ENCODE results near the gene PEX16. TPM values are rescaled to one million over a fixed set of nuclear protein-coding genes. Genes with fewer than 3 reads are reported as not detected.
"Not testable (repeated sequence)": the region's sequence is repeated elsewhere in the genome, so short reads cannot be mapped to it uniquely, and the experiment has no call there.

Gene PEX16
- total RNA-seq, 1 experiment from 2014 or later, result 33.2 TPM

DNA sequence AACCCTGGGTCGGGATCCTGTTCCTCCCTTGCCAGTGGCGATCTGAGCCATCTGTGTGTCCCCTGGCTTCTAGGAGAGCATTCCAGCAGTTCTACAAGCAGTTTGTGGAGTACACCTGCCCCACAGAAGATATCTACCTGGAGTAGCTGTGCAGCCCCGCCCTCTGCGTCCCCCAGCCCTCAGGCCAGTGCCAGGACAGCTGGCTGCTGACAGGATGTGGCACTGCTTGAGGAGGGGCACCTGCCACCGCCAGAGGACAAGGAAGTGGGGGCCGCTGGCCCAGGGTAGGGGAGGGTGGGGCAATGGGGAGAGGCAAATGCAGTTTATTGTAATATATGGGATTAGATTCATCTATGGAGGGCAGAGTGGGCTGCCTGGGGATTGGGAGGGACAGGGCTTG is 12.1 kb downstream of the PEX16 start:
- H3K4me2 ChIP-seq (ENCODE audit: low read length); H4K20me1 ChIP-seq (ENCODE audit: insufficient read depth); H2AFZ ChIP-seq (ENCODE audit: low read depth, low read length, poor library complexity, severe bottlenecking); CTCF ChIA-PET; RAD21 ChIA-PET (ENCODE audit: low non-redundant PET in 1 of 2, low total read pairs in 2 of 2, uncharacterized antibody in 2 of 2, unreplicated experiment in 2 of 2); DNase-seq (ENCODE audit: low read depth, low spot score); intact Hi-C loops (cut with micrococcal nuclease); ATAC-seq; H3K79me2 ChIP-seq (ENCODE audit: insufficient read depth, low read length); H3K9me2 ChIP-seq (ENCODE audit: insufficient read depth); H3K9me3 ChIP-seq (ENCODE audit: control insufficient read depth in 1 of 2, insufficient read depth in 1 of 2, low read depth in 1 of 2, low read length in 2 of 2); H3K27me3 ChIP-seq (ENCODE audit: insufficient read depth, low read length); BruUV-seq (replicated peaks); H3K4me3 ChIP-seq (replicated peaks in 1 of 2; ENCODE audit: low read depth in 1 of 2, low read length in 2 of 2); H3K4me1 ChIP-seq (ENCODE audit: control insufficient read depth in 1 of 2, insufficient read depth in 2 of 2, low read length in 2 of 2); H3K27ac ChIP-seq (ENCODE audit: low read depth, low read length); H3K9ac ChIP-seq (ENCODE audit: low read length); H3K36me3 ChIP-seq (ENCODE audit: control insufficient read depth in 1 of 2, insufficient read depth in 2 of 2, low read length in 2 of 2): not testable (repeated sequence)
- POLR2A ChIA-PET, result interaction anchor here (1.2 kb wide), 1 partner anchor 13 kb away, joined by 3 read pairs; no protein-coding TSS in a partner anchor

GRCh38 chr11:45905095-45905494 is 12.6 kb downstream of the PEX16 start:
- Histone ChIP-seq H3K4me2 (ENCODE audit: low read length) (no peak overlapping the region), H3K9me2 (ENCODE audit: insufficient read depth) (no peaks in the 10 kb centered on the region), H3K9ac (ENCODE audit: low read length) (no peak overlapping the region), H3K27ac (ENCODE audit: low read depth, low read length) (no peak overlapping the region), H3K9me3 (ENCODE audit: control insufficient read depth in 1 of 2, insufficient read depth in 1 of 2, low read depth in 1 of 2, low read length in 2 of 2) (no peaks in the 10 kb centered on the region), H3K36me3 (ENCODE audit: control insufficient read depth in 1 of 2, insufficient read depth in 2 of 2, low read length in 2 of 2) (no peaks in the 10 kb centered on the region), H2AFZ (ENCODE audit: low read depth, low read length, poor library complexity, severe bottlenecking) (no peak overlapping the region), H3K4me3 (replicated peaks in 1 of 2; ENCODE audit: low read depth in 1 of 2, low read length in 2 of 2) (no peak overlapping the region), H4K20me1 (ENCODE audit: insufficient read depth) (no peaks in the 10 kb centered on the region), H3K4me1 (ENCODE audit: control insufficient read depth in 1 of 2, insufficient read depth in 2 of 2, low read length in 2 of 2) (peaks cover 0 to 7% of the 10 kb centered on the region in 2 experiments; a peak in 1 of 4 replicates), H3K27me3 (ENCODE audit: insufficient read depth, low read length) (no peaks in the 10 kb centered on the region), H3K79me2 (ENCODE audit: insufficient read depth, low read length) (no peaks in the 10 kb centered on the region)
- no peak for ATAC-seq
- BruUV-seq (replicated peaks), result no TSS peak
- ChIA-PET POLR2A (no interaction called here), CTCF (no interaction called here), RAD21 (ENCODE audit: low non-redundant PET in 1 of 2, low total read pairs in 2 of 2, uncharacterized antibody in 2 of 2, unreplicated experiment in 2 of 2) (no interaction called here)
- no peak for DNase-seq (ENCODE audit: low read depth, low spot score)
- intact Hi-C loops (cut with micrococcal nuclease), result no loop called here
- TF ChIP-seq YY1 (IDR thresholded peaks at IDR 0.05; ENCODE audit: extremely low read depth, insufficient replicate concordance, low read depth, low read length) (no peak), POLR2AphosphoS5 (IDR thresholded peaks at IDR 0.05; ENCODE audit: low read depth, low read length) (no peak), SIN3A (IDR thresholded peaks at IDR 0.05; ENCODE audit: low read depth) (no peak), ZFX (IDR thresholded peaks at IDR 0.05) (no peak), RAD21 (IDR thresholded peaks at IDR 0.05; ENCODE audit: low read depth) (no peak), POLR2A (IDR thresholded peaks at IDR 0.05; ENCODE audit: borderline replicate concordance, extremely low read depth, insufficient read depth, insufficient read length) (no peak), ZNF274 (IDR thresholded peaks at IDR 0.05; ENCODE audit: low read depth, low read length) (no peak), CTCF (IDR thresholded peaks at IDR 0.05 in 2 of 3, conservative IDR thresholded peaks at IDR 0.05 in 1 of 3; ENCODE audit: borderline replicate concordance in 1 of 3, insufficient read depth in 1 of 3, low read depth in 2 of 3, low read length in 2 of 3) (no peak), TCF7L2 (IDR thresholded peaks at IDR 0.05; ENCODE audit: borderline replicate concordance, extremely low read depth, insufficient read depth, insufficient read length) (no peak), SRF (IDR thresholded peaks at IDR 0.05; ENCODE audit: low read depth) (no peak), JUND (IDR thresholded peaks at IDR 0.05) (no peak), ELF1 (IDR thresholded peaks at IDR 0.05; ENCODE audit: borderline replicate concordance, low read depth) (no peak), EZH2phosphoT487 (IDR thresholded peaks at IDR 0.05; ENCODE audit: borderline replicate concordance) (no peak), CEBPB (IDR thresholded peaks at IDR 0.05; ENCODE audit: low read depth) (no peak), SP1 (IDR thresholded peaks at IDR 0.05; ENCODE audit: low read depth) (no peak), REST (IDR thresholded peaks at IDR 0.05; ENCODE audit: low read depth) (no peak), FOSL1 (IDR thresholded peaks at IDR 0.05; ENCODE audit: low read depth) (no peak)
- TF ChIP-seq, protein P1, sequence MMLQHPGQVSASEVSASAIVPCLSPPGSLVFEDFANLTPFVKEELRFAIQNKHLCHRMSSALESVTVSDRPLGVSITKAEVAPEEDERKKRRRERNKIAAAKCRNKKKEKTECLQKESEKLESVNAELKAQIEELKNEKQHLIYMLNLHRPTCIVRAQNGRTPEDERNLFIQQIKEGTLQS (IDR thresholded peaks at IDR 0.05), result no peak
